ENCODE results near the gene CCM2.
"Not testable (repeated sequence)": the region's sequence is repeated elsewhere in the genome, so short reads cannot be mapped to it uniquely, and the experiment has no call there.

CCM2 gene

DNA sequence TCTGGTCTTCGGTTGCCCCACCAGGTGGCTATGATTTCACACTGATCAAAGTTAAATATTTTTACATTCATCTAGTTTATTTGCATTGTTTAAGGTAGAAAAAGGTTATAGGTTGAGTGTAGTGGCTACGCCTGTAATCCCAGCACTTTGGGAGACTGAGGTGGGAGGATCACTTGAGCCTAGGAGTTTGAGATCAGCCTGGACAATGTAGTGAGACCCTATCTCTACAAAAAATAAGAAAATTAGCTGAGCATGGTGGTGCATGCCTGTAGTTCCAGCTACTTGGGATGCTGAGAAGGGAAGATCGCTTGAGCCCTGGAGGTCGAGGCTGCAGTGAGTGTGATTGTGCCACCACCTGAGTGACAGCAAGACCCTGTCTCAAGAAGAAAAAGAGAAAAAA, 3.8 kb downstream of the CCM2 start:
- no peak for DNase-seq

DNA sequence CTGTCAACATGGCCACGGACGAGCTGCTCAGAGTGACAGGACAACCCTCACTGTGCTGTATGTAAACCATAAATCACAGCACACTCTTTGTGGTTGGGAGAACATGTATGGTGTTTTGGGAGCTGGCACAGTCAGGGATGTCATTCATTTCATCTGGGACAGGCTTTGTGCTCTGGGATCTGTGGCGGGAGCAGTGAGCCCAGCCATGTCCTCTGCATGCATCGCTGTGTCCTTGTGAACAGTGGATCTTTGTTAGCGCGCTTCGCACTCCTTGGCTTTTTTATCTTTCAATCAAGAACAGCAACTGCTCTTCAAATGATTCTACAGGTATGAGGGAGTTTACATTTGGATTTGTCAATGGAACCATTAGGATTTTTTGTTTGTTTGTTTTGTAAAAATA, 7.1 kb downstream of the CCM2 start:
- no peak for DNase-seq

DNA sequence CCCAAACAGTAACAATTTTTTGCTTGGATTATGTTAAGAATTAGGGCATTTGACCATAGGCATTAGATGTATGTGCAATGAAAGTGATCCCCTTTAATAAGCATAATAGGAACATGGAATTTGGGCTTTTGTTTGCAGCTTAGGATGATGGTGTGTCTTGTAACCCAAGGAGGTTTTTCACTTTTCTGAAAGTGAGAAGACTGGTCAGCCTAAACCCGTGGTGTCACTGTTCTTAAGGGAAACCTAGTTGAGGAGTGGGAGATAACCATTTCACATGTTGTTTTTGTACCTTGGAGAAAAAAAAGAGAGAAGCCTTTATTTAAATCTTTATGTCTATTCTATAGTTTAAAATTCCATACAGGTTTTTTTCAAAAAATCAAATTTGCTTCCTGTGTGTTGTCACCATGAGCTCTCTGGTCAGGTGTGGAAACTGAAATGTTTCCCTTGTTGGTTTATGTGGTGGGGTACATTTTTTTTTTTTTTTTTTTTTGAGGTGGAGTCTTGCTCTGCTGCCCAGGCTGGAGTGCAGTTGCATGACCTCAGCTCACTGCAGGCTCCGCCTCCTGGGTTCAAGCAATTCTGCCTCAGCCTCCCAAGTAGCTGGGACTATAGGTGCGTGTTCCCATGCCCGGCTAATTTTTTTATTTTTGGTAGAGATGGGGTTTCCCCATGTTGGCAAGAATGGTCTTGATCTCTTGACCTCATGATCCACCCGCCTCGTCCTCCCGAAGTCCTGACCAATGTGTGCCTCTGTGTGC, 7.7 kb downstream of the CCM2 start:
- DNase-seq, result no peak

DNA sequence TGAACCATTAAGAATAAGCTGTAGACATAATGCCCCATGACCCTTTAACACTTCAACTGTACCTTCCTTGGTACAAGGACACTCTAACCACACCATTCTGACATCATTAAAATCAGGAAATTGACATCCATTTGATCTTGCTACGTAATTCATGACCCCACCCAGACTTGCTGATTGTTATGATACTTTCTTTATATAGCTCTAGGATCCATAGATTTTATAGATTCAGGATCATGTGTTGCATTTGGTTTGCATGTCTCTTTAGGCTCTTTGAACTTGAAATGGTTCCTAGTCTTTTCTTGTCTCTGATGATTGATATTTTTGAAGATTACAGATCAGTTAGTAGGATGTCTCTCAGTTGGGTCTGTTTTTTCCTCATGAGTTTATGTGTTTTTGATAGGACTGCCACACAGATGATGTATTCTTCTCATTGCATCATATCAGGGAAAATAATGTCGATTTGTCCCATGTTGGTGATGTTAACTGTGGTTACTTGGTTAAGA, 13.5 kb downstream of the CCM2 start:
- no peak for DNase-seq

DNA sequence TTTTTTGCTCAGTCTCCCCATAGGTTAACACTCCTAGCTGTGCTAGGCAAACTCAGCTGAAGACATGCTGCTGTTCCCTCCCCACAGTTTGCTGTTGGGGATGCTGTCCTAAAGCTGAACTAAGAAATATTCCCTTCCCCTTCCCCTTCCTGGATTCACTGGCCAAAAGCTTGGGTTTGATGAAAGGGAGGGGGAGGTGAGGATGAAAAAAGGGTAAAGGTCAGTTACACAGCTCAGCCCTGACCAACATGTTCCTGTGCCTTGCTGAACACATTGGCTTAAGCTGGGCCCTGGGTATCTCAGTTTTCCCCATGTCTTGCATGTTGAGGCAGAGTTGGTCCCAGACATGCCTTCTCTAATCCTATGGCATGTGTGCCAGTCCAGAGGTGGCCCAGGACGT, 15.3 kb downstream of the CCM2 start:
- no peak for DNase-seq

DNA sequence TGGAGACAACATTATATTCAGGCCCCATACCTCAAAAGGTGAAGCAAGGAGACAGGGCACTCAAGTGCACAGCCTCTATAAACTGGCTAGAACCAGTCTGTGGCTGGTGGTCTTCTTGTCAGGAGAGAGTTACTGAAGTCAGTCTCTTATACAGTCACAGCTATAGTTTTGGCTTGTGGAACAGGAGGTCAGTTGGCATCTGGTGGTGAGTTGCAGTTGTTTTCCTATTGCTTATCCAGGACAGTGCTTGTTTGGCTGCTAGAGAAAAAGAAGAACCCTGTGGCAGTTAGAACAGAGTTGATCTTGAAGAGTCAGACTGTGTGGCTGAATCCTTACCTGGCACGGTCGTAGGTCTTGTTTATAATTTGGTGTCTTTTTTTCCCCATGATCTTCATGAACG, 17.3 kb downstream of the CCM2 start:
- no peak for DNase-seq

DNA sequence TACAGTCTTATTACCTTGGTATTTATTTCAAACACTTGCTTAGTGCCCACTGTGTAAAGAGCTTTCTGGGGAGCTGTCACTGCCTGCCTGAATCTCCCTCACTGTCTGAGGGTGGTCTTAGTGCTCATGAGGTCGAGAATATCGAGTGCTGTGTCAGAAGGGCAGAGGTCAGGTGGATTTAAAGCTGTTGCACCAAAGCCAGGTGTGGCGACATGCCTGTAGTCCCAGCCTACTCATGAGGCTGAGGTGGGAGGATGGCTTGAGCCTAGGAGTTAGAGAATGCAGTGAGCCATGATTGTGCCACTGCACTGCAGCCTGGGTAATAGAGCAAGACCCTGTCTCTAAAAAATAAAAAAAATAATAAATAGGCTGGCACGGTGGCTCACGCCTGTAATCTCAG, 20.9 kb downstream of the CCM2 start:
- DNase-seq, result no peak

DNA sequence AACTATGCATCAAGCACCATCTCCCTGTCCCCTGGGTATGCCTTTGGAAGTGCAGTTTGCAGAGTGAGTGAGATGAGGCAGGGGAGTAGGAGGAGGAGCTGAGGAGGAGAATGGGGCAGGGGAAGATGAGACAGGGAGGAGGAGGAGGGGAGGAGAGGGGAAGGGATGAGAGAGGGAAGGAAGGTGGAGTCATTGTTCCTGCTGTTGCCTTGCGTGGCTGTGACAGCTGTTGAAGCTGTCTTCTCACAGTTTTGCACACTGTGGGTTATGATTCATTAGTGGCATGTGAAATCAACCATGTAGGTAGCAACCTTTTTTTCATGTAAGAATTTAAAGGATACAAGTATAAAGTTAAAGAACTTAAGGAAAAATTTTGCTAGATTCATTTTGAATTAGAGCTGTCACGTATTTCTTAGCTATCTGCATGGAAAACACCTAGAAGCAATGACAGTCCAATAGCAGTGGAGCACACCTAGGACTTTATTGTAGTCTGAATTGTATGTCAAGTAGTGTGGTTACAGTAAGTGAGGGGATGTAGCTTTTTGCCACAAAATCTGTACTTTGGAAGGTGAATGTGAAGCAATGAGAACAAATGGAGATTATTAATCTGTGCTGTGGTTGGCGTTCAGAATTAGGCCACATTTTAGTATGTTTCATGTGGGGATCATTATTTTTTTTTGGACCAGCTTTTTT, 21.7 kb downstream of the CCM2 start:
- DNase-seq, result no peak

DNA sequence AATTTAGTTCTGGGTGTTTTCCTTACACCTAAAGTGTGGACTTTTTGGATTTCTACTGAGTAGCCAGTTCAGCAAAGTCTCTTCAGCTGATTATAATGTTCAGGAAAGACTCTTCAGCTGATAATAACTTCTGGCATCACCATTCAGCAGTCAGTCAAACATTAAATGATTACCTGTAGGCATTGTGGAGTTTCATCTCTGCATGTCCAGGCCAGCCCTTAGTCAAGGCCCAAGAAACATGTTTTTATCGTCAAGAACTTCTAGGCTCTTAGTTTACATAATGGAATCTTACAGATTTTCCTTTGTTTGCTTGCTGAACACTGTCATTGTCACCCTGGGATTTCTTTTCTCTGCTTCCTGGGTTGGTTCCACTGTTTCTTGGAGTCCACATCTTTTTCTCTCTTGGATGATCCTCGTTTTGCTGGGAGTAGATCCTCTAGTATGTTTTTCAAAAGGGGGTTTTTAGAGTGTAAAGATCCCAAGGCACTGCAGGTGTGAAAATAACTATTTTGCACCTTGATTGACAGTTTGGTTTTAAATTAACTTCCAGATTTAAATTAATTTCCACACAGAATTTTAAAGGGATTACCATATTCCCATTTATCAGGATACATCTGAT, 24.2 kb downstream of the CCM2 start:
- no peak for DNase-seq

DNA sequence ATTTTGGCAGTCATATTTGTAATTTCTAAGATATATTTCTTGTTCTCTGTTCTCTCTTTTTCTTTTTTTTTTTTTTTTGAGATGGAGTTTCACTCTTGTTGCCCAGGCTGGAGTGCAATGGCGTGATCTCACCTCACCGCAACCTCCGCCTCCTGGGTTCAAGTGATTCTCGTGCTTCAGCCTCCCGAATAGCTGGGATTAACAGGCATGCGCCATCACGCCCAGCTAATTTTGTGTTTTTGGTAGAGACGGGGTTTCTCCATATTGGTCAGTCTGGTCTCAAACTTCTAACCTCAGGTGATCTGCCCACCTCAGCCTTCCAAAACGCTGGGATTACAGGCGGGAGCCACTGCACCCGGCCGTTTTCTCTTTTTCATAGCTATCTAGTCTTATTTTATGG, 25.5 kb downstream of the CCM2 start:
- DNase-seq, result not testable (repeated sequence)

DNA sequence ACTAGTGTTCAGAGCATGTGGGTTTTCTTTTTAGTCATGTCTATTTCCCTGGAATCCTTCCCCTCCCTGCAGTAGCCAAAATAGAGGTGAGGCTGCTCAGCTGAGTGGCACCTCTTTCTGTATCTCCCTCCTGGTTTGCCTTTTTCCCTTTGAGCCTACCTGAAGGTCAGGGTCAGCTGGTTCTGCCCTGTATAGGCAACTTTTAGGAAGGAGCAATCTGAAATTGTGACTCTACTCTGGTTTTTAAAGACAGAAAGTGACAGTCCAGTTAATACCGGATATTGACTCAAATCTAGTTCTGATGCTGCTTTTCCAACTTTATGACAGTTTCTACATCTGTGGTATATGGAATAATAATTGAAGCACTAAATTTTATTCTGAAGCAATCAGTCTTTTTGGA, 26.0 kb downstream of the CCM2 start:
- DNase-seq, result no peak

DNA sequence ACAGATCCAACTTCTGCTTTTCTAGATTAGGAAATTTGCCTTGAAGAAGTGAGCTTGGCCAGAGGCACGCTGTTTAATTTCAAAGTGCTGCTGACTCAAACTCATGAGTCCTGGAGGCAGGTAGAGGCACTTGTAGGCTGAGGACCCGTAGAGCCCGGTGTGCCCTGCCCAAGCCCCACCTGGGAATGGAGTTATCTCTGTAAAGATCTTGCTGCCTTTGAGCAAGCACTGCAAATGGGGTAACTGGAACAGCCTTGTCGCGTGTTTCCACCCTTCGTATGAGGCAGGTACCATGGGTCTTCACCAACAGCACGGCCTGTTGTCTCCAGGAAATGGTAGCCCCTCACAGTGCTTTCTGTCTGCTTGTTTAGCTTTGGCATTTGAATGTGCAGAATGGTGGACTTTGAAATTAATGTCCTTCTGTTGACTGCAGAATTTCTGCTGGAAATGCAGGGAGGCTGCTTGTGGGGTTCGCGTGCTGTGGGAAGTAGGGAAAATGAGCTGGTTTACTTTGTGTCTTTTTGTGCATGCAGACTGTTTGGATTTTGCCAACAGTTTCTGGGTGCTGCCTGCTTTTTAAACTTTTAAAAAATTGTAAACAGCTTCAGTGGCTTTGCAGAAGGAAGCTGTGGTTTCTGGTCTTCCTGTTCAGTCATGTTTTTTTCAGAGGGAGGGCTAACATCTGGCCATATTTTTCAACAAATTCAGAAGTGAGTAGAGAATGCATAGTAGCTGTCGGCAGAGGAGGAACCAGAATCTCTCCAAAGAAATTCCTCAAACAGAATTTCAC, 27.2 kb downstream of the CCM2 start:
- no peak for DNase-seq

DNA sequence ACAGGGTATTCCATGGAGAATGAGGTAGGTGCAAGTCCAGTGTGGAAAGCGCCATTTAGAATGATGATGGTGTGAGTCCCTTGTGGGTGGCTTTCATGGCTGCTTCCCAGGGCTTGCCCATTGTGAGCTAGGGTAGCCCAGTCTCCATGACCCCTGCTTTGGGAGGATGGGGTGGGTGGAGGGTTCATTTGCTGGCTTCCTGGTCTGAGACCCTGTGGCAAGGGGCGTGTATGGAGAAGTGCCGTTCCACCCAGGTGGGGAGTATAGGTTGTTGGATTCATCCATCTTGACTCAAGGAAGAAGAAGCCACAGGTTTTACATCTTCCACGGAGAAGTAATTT, 27.7 kb downstream of the CCM2 start:
- DNase-seq, result no peak

DNA sequence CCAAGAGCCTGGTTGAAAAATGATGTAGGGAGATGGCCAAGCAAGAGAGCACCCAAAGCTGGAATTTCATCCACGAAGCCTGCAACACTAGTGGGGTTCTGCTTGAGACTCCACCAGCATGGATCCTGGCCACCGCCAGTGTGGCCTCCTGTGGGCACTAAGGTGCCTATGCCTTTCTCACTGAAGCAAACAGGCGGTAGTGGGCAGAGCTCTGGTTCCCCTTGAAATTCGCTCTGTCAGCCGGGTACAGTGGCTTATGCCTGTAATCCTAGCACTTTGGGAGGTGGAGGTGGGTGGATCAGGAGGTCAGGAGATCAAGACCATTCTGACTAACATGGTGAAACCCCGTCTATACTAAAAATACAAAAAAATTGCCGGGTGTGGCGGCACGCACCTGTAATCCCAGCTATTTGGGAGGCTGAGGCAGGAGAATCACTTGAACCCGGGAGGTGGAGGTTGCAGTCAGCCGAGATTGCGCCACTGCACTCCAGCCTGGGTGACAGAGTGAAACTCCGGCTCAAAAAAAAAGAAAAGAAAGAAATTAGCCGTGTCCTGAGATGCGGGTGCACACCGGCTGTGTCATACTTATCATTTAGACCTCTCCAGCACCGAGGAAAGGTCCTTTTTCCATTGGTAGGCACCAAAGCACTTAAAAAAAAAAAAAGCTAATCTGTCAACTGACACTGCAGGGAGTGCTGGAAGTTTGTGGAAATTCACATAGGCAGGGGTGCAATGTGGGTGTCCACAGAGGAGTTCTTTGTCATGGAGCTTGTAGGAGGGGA, 28.3 kb downstream of the CCM2 start:
- no peak for DNase-seq

DNA sequence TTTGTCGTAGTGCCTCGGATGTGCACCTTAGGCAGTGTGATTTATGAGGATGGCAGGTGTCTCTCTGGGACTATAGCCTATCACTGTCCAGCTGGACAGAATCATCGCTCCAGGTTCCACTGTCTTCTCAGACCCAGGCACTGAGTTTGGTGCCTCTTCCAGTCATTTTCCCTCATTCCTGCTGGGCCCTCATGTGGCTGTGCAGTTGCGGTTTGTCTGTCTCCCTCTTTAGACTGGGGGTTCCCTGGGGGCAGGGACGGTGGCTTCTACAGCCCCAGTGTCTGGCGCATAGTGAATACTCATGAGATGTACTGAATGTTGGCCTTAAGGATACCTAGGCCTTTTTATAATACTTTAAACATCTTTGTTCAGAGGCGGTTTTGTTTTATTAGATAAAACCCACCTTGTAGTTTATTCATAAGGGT, 28.9 kb downstream of the CCM2 start:
- no peak for DNase-seq

DNA sequence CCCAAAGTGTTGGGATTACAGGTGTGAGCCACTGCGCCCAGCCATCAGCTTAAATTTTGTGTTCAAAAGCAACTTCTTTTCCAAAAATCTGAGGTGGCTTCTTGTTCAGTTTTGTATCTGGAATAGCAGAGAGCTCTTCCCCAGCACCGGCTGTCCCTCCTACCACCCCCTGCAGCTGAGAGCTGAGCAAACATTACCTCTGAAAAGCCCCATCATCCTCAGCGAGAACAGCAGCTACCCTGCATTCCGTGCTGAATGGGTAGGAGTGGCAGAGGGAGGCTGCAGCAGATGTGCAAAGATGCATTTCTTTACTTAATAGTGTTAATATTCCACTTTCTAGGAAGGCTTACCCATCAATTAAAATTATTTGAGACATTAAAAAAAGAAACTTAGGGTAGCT, 31.8 kb downstream of the CCM2 start:
- DNase-seq, result no peak

DNA sequence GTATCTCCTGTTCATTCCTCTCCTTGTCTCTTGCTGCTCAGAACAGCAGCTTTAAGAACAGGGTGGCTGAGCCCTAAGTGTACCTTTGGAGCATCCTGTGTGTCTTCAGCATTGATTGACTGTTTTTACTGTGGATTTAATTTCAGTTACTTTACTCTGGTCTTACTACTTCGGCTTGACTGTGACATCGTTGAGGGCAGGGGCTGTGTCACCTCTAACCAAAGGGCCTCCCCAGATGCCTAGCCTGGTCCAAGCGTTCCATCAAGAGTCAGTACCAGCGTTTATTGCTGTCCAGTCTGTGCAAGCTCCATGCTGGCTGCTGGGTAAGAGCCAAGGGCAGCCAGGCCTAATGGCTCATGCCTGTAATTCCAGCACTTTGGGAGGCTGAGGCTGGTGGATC, 32.4 kb downstream of the CCM2 start:
- DNase-seq, result no peak

DNA sequence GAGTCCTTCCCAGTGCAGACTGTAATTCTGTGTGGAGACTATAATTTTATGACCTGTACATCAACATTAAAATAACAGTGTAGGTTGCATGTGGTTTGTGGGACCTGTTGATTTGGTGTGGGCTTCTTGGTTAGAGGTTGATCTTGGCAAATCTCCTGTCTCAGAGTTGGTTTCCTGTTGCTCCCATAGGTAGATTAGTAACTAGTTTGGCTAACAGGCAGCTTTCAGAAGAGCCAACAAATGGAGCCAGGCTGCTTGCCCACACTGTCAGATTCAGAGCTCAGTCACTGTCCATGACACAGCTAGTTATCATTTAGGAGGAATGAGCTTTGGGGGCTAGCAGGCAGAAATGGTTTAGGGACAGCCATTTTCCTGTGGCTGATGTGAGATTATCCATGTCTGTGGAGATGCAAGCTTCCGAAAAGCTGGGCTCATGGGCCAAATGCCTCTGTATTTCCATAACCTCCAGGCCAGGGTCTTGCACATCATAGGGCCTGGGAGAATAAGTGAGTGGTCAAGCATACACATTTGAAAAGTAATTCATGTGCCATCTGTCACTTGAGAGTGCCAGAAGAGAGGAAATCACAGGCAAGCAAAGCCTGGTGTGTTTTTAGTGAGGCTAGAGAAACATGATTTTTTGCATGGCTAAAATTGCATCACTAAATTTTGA, 33.4 kb downstream of the CCM2 start:
- no peak for DNase-seq

DNA sequence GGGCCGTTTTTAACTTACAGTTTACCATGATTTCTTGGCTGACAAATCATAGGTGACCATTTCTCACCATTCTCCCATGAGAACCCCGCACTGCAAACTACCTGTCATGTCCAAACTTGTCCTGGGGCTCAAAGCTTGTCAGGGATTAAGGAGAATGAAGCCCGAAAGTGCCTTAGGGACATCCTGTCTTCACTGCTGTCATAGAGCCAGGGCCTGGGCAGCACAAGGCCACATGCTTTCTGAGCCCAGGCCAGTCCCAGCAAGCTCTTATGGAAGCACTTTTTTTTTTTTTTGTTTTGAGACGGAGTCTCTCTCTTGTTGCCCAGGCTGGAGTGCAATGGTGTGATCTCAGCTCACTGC, 33.9 kb downstream of the CCM2 start:
- DNase-seq, result no peak

DNA sequence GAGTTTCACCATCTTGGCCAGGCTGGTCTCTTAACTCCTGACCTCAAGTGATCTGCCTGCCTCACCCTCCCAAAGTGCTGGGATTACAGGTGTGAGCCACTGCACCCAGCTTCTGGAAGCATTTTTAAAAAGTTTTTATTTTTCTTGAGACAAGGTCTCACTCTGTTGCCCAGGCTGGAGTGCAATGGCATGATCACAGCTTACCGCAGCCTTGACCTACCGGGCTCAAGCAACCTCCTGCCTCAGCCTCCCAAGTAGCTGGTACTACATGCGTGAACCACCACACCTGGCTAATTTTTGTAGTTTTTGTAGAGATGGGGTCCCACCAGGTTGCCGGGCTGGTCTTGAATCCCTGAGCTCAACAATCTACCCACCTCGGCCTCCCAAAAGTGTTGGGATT, 34.7 kb downstream of the CCM2 start:
- DNase-seq, result not testable (repeated sequence)

DNA sequence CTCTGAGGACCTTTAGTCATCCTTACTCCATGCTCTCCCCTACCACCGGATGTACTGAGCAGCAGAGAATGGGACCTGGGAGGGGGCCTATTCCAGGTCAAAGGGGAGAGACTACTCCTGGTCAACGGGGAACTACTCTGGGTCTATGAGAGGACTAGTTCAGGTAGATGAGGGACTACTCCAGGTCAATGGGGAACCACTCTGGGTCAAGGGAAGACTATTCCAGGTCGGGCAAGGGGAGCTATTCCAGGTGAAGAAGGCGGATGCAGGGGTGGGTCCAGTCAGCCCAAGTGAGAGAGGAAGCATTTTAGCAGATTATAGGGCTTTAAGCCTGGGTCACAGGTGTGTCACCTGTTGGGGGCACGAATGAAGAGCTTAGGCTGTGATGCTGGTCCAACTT, 35.4 kb downstream of the CCM2 start:
- DNase-seq, result no peak

DNA sequence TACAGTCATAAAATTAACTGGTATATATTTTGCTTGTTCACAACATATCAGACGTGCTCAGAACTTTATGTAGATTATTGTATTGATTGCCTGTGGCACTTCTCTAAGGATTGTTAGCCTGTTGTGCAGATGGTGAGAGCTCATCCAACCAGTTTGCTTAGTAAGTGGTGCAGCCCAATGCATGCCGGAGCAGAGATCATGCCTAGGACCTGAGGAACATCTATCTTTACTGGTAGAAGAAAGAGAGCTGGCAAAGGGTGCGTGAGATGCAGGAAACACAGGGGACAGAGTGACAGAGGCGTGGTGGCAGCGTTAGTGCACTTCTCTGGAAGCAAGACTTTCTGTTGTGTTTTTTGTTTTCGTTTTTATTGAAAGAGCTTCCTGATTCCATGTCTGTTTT, 35.9 kb downstream of the CCM2 start:
- no peak for DNase-seq

Data from activated gamma-delta T cell (primary cell).